ENCODE measurements around the gene SLC29A3.
"Not testable (repeated sequence)": the region's sequence is repeated elsewhere in the genome, so short reads cannot be mapped to it uniquely, and the experiment has no call there.

DNA sequence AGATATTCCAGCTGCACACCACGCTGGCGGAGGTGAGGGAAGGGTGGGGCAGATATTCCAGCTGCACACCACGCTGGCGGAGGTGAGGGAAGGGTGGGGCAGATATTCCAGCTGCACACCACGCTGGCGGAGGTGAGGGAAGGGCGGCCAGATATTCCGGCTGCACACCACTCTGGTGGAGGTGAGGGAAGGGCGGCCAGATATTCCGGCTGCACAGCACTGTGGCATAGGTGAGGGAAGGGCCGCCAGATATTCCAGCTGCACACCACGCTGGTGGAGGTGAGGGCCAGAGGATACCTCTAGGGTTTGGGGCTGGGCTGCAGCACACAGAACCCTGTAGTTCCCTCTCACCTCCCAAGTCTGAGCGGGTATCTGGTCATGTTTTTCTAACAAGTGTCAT, 22.2 kb upstream of the SLC29A3 start:
- TF ChIP-seq, protein P1, sequence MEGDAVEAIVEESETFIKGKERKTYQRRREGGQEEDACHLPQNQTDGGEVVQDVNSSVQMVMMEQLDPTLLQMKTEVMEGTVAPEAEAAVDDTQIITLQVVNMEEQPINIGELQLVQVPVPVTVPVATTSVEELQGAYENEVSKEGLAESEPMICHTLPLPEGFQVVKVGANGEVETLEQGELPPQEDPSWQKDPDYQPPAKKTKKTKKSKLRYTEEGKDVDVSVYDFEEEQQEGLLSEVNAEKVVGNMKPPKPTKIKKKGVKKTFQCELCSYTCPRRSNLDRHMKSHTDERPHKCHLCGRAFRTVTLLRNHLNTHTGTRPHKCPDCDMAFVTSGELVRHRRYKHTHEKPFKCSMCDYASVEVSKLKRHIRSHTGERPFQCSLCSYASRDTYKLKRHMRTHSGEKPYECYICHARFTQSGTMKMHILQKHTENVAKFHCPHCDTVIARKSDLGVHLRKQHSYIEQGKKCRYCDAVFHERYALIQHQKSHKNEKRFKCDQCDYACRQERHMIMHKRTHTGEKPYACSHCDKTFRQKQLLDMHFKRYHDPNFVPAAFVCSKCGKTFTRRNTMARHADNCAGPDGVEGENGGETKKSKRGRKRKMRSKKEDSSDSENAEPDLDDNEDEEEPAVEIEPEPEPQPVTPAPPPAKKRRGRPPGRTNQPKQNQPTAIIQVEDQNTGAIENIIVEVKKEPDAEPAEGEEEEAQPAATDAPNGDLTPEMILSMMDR (IDR thresholded peaks at IDR 0.05) = not testable (repeated sequence)
- TF ChIP-seq POLR2A, POLR2AphosphoS5 (IDR thresholded peaks at IDR 0.05): not testable (repeated sequence)
